Measurements from ENCODE around the gene EIF3J. TPM values are rescaled to one million over a fixed set of nuclear protein-coding genes. Genes with fewer than 3 reads are reported as not detected.
A peak's percentile ranks its signal among the peaks of the same experiment; 100 is the strongest.

EIF3J gene
- total and polyA plus RNA-seq, 4 donors = 32.0 to 52.1 (median 50.5) TPM

DNA sequence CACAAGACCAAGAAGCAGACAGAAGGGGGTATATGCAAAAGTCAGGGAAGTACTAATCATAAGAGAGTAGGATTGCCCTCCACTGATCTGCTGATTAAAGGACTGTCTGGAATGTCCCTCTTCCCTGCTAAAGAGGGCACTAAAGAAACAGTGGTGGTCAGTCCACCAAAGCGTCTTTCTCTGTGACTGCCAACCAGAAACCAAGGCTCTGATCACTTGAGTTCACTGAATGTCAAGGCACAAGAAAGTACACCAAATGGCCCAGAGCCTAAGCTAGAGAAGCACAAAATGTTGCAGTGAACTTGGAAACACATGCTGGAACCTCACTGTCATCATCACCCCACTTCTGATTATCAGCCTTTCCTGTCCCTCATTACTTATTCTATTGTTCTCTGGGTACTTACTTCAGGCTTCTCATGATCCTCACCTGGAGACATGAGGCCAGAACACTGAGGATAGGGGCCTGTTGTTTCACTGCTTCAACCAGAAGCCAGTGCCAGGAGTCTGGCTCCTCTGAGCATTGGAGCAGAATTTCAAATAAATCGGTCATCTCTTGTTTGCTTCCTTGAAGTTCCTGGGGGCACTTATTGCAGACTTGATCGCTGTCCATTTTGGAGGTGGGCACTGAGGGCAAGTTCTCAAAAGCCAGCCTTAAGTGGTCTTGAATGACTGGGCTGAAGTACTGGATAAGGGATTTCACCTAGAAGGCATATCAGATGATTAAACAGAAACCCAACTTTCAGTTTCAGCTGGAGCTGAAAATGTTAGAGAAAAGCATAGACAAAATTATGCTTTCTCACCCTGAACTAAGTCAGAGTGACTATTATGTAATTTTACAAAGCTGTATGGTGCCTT is 58.9 kb downstream of the EIF3J start:
- Histone ChIP-seq H3K27me3 (ENCODE audit: control insufficient read depth in 3 of 3, insufficient read depth in 3 of 3, low read length in 2 of 3) (no peaks in the 10 kb centered on the region), H3K4me1 (ENCODE audit: control insufficient read depth in 5 of 5, insufficient read depth in 5 of 5, low read length in 5 of 5) (peaks cover 0 to 3% (median 0%) of the 10 kb centered on the region in 5 donors), H3K36me3 (ENCODE audit: control insufficient read depth in 4 of 4, insufficient read depth in 4 of 4, low read length in 4 of 4) (peaks cover 33 to 45% (median 38%) of the 10 kb centered on the region in 4 donors), H3K9ac (ENCODE audit: insufficient read depth in 1 of 2, low read length in 2 of 2) (no peak overlapping the region), H3K27ac (ENCODE audit: low read depth in 1 of 2, low read length in 1 of 2) (no peak overlapping the region), H3K4me3 (no peak overlapping the region), H3K9me3 (ENCODE audit: control insufficient read depth in 4 of 4, insufficient read depth in 3 of 4, low read length in 3 of 4) (no peaks in the 10 kb centered on the region)
- ATAC-seq (ENCODE audit: insufficient read depth, low FRiP score) (no peak), DNase-seq (peak in 1 of 3 donors; percentile 20)
- TF ChIP-seq, protein P1, sequence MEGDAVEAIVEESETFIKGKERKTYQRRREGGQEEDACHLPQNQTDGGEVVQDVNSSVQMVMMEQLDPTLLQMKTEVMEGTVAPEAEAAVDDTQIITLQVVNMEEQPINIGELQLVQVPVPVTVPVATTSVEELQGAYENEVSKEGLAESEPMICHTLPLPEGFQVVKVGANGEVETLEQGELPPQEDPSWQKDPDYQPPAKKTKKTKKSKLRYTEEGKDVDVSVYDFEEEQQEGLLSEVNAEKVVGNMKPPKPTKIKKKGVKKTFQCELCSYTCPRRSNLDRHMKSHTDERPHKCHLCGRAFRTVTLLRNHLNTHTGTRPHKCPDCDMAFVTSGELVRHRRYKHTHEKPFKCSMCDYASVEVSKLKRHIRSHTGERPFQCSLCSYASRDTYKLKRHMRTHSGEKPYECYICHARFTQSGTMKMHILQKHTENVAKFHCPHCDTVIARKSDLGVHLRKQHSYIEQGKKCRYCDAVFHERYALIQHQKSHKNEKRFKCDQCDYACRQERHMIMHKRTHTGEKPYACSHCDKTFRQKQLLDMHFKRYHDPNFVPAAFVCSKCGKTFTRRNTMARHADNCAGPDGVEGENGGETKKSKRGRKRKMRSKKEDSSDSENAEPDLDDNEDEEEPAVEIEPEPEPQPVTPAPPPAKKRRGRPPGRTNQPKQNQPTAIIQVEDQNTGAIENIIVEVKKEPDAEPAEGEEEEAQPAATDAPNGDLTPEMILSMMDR (IDR thresholded peaks at IDR 0.05; ENCODE audit: control extremely low read depth, extremely low read depth) = no peak
- WGBS, 2 donors = 75 to 86% methylated on average over 3 of the region's 3 CpGs

DNA sequence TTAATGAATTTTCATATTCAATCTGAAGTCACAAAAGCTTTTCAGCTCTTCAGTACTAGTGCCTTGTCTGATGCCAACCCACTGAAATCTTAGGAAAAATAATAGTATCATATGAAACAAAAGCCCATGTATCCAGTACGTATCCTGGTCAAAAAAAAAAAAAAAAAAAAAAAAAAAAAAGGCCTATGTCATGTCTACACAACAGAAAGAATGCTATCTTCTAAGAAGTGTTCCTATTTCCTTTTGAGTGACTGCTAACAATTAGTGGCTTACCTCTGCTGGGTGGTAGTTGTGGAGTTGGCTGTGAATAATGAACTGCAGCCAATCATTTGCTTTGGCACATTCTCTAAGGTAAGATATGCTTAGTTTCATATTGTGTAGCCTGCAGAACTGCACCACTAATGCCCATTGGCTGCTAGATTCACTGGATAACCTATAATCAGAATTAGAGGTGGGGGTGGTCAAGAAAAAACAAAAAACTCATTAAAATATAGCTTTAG is 59.6 kb downstream of the EIF3J start:
- no peak overlapping the region for H3K27ac ChIP-seq (ENCODE audit: low read depth in 1 of 2, low read length in 1 of 2)

DNA sequence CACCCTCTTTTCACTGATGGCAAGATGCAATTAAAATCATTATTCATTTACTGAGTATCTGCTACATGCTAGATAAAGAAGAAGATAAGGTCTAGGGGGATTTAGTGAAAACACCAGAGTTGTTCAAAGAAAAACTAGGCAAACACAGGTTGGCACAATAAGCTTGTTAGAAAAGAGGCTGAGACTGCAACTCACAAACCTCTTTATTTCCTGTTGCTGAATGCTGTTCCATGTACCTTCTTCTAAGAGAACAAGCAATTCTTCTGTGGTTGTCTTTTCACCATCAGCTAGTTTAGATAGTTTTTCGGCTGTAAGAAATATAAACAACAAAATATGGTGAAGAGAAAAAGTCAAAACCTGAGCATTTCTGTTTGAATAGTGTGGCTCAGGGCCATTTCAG is 61.1 kb downstream of the EIF3J start:
- TF ChIP-seq, protein P1 (IDR thresholded peaks at IDR 0.05; ENCODE audit: control extremely low read depth, extremely low read depth) = no peak
- ATAC-seq (ENCODE audit: insufficient read depth, low FRiP score) (no peak), DNase-seq (no peak)
- Histone ChIP-seq H3K4me3 (no peak overlapping the region), H3K4me1 (ENCODE audit: control insufficient read depth in 5 of 5, insufficient read depth in 5 of 5, low read length in 5 of 5) (peaks cover 0 to 3% (median 0%) of the 10 kb centered on the region in 5 donors), H3K27me3 (ENCODE audit: control insufficient read depth in 3 of 3, insufficient read depth in 3 of 3, low read length in 2 of 3) (no peaks in the 10 kb centered on the region), H3K9me3 (ENCODE audit: control insufficient read depth in 4 of 4, insufficient read depth in 3 of 4, low read length in 3 of 4) (no peaks in the 10 kb centered on the region), H3K36me3 (ENCODE audit: control insufficient read depth in 4 of 4, insufficient read depth in 4 of 4, low read length in 4 of 4) (peaks cover 27 to 40% (median 34%) of the 10 kb centered on the region in 4 donors), H3K27ac (ENCODE audit: low read depth in 1 of 2, low read length in 1 of 2) (no peak overlapping the region), H3K9ac (ENCODE audit: insufficient read depth in 1 of 2, low read length in 2 of 2) (no peak overlapping the region)
- 82 to 93% methylated on average over 1 of the region's 1 CpG for WGBS, 2 donors

More for the DNA sequence above, 59.6 kb downstream of the EIF3J start:
- ATAC-seq (ENCODE audit: insufficient read depth, low FRiP score) (no peak), DNase-seq (no peak)
- no peak overlapping the region for H3K9ac ChIP-seq (ENCODE audit: insufficient read depth in 1 of 2, low read length in 2 of 2)
- peaks cover 0 to 3% (median 0%) of the 10 kb centered on the region in 5 donors for H3K4me1 ChIP-seq (ENCODE audit: control insufficient read depth in 5 of 5, insufficient read depth in 5 of 5, low read length in 5 of 5)
- no peaks in the 10 kb centered on the region for H3K9me3 ChIP-seq (ENCODE audit: control insufficient read depth in 4 of 4, insufficient read depth in 3 of 4, low read length in 3 of 4)
- WGBS, 2 donors = 69 to 88% methylated on average over 1 of the region's 1 CpG
- TF ChIP-seq, protein P1 (IDR thresholded peaks at IDR 0.05; ENCODE audit: control extremely low read depth, extremely low read depth) = no peak
- H3K4me3 ChIP-seq = no peak overlapping the region
- peaks cover 33 to 40% (median 37%) of the 10 kb centered on the region in 4 donors for H3K36me3 ChIP-seq (ENCODE audit: control insufficient read depth in 4 of 4, insufficient read depth in 4 of 4, low read length in 4 of 4)
- H3K27me3 ChIP-seq (ENCODE audit: control insufficient read depth in 3 of 3, insufficient read depth in 3 of 3, low read length in 2 of 3) = no peaks in the 10 kb centered on the region

All from lung (tissue), 12 donors.